GM20000 (cell line): ENCODE measurements around the gene UCHL5.
"Not testable (repeated sequence)": the region's sequence is repeated elsewhere in the genome, so short reads cannot be mapped to it uniquely, and the experiment has no call there.

Experiments
- DNase-seq: peaks from one replicate; pipeline ENCODE4 v3.0.0; 2012; ENCODE audit warnings: low spot score
- CTCF ChIP-seq: IDR thresholded peaks from 2 replicates; pipeline ENCODE4 v1.5.1; 2012; ENCODE audit warnings: mild to moderate bottlenecking, control low read depth; ENCODE audit errors: extremely low read depth, missing control alignments

UCHL5 gene

GRCh38 chr1:193009501-193009900 is 49.7 kb downstream of the UCHL5 start:
- no peak for TF ChIP-seq CTCF
- DNase-seq = no peak

GRCh38 chr1:193005785-193006184 is 53.4 kb downstream of the UCHL5 start:
- TF ChIP-seq CTCF = no peak
- DNase-seq = no peak

- no peak for DNase-seq
Observed at GRCh38 chr1:192998536-192998935, 60.6 kb downstream of the UCHL5 start.

GRCh38 chr1:192994141-192994540 is 65.0 kb downstream of the UCHL5 start:
- DNase-seq = no peak
- TF ChIP-seq CTCF = no peak

More at GRCh38 chr1:192998536-192998935, 60.6 kb downstream of the UCHL5 start:
- TF ChIP-seq CTCF = no peak

GRCh38 chr1:192993426-192994085 is 65.6 kb downstream of the UCHL5 start:
- no peak for TF ChIP-seq CTCF

GRCh38 chr1:192986748-192987334 is 72.3 kb downstream of the UCHL5 start:
- DNase-seq = not testable (repeated sequence)

More at GRCh38 chr1:192993426-192994085, 65.6 kb downstream of the UCHL5 start:
- no peak for DNase-seq

- TF ChIP-seq CTCF = no peak
- DNase-seq = no peak
Observed at GRCh38 chr1:192986110-192986747, 72.9 kb downstream of the UCHL5 start.
